ENCODE measurements around the gene RANBP2. TPM values are rescaled to one million over a fixed set of nuclear protein-coding genes. Genes with fewer than 3 reads are reported as not detected.
"Not testable (repeated sequence)": the region's sequence is repeated elsewhere in the genome, so short reads cannot be mapped to it uniquely, and the experiment has no call there.

RANBP2 gene
- total and polyA plus RNA-seq, 9 of the 15 experiments (the other 6 are each of a cell fraction or from before 2014, with no cell fraction given), result 11.7 to 97.4 (median 48.1) TPM

GRCh38 chr2:108707300-108707699 is 12.0 kb upstream of the RANBP2 start (continued):
- TF ChIP-seq ESRRB (CRISPR knock-in tag; IDR thresholded peaks at IDR 0.05; ENCODE audit: borderline replicate concordance) (no peak), POLR2G (IDR thresholded peaks at IDR 0.05; ENCODE audit: low read depth, low read length) (no peak), ZFP30 (CRISPR knock-in tag; IDR thresholded peaks at IDR 0.05; ENCODE audit: borderline replicate concordance) (peak; percentile 37; the same call in 1 of the 2 replicates), POLR2B (IDR thresholded peaks at IDR 0.05; ENCODE audit: low read depth, partially characterized antibody) (no peak), SIN3A (IDR thresholded peaks at IDR 0.05; ENCODE audit: borderline replicate concordance in 2 of 2, control insufficient read depth in 1 of 2, low read depth in 2 of 2, low read length in 2 of 2) (no peak), RAD21 (CRISPR knock-in tag; conservative IDR thresholded peaks at IDR 0.05 in 1 of 2, IDR thresholded peaks at IDR 0.05 in 1 of 2) (no peak), EGR1 (conservative IDR thresholded peaks at IDR 0.05) (no peak), ZKSCAN8 (CRISPR knock-in tag; IDR thresholded peaks at IDR 0.05) (no peak), ZZZ3 (IDR thresholded peaks at IDR 0.05) (no peak), TRIM24 (IDR thresholded peaks at IDR 0.05) (peak in 1 of 2 experiments; percentile 72; a peak in 2 of 4 replicates), ETS1 (conservative IDR thresholded peaks at IDR 0.05; ENCODE audit: control insufficient read depth, low read depth, low read length) (no peak), E2F1 (CRISPR knock-in tag; IDR thresholded peaks at IDR 0.05) (no peak), MEF2A (IDR thresholded peaks at IDR 0.05; ENCODE audit: control insufficient read depth, low read depth, low read length) (no peak), XRCC4 (IDR thresholded peaks at IDR 0.05; ENCODE audit: extremely low read depth, insufficient read depth, insufficient read length) (no peak), TGIF2 (CRISPR knock-in tag; IDR thresholded peaks at IDR 0.05) (no peak), RBBP5 (IDR thresholded peaks at IDR 0.05; ENCODE audit: borderline replicate concordance, insufficient read depth, low read length, poor library complexity, severe bottlenecking) (no peak)

GRCh38 chr2:108716971-108717370 is 2.3 kb upstream of the RANBP2 start:
- H4K20me1 ChIP-seq (replicated peaks; ENCODE audit: control insufficient read depth, insufficient read depth, low read length); BruUV-seq (replicated peaks); H3K36me3 ChIP-seq (ENCODE audit: control insufficient read depth, insufficient read depth, low read length); FAIRE-seq; in situ Hi-C loops (cut with MboI); H3K4me3 ChIP-seq; H3K9me3 ChIP-seq (replicated peaks; ENCODE audit: control insufficient read depth, insufficient read depth, low read depth, low read length); POLR2A ChIA-PET; ATAC-seq; intact Hi-C loops (cut with micrococcal nuclease); H3K27me3 ChIP-seq (ENCODE audit: control insufficient read depth in 2 of 2, insufficient read depth in 2 of 2, low read length in 2 of 2); CTCF ChIA-PET (ENCODE audit: low intra/inter-chr PET ratio); H3K9me1 ChIP-seq (ENCODE audit: control insufficient read depth, insufficient read depth, low read length): not testable (repeated sequence)
- Histone ChIP-seq H3K4me1 (replicated peaks in 1 of 2; ENCODE audit: control insufficient read depth in 2 of 2, insufficient read depth in 2 of 2, low read length in 2 of 2) (peaks cover 7 to 12% of the 10 kb centered on the region in 2 experiments; a peak in 3 of 5 replicates), H3K27ac (ENCODE audit: extremely low read depth, low read depth, low read length) (0 out of 3 replicates have a peak overlapping the region, but pooled peaks have one; percentile 11), H3K79me2 (ENCODE audit: control insufficient read depth, insufficient read depth, low read length) (peaks cover 26% of the 10 kb centered on the region), H3K9ac (ENCODE audit: insufficient read depth in 1 of 2, low read depth in 2 of 2, low read length in 2 of 2) (peak overlapping the region in 1 of 2 experiments; percentile 71; a peak in 1 of 4 replicates), H2AFZ (ENCODE audit: low read depth, low read length) (peak overlapping the region; percentile 72), H3K4me2 (ENCODE audit: insufficient read depth, low read length) (peak overlapping the region; percentile 14; the same call in 1 of the 2 replicates)
- WGBS (ENCODE audit: insufficient coverage, low coverage, missing lambda C conversion rate), result 26% methylated on average over 5 of the region's 6 CpGs
- peak in 1 of 4 experiments; percentile 32 for DNase-seq (ENCODE audit: extremely low read depth in 1 of 4, low spot score in 3 of 4)
